ENCODE data around the gene AGMO. TPM values are rescaled to one million over a fixed set of nuclear protein-coding genes. Genes with fewer than 3 reads are reported as not detected.

AGMO gene
- total and polyA plus RNA-seq, 7 donors, result 0.16 to 0.42 (median 0.36) TPM; not detected in 4

DNA sequence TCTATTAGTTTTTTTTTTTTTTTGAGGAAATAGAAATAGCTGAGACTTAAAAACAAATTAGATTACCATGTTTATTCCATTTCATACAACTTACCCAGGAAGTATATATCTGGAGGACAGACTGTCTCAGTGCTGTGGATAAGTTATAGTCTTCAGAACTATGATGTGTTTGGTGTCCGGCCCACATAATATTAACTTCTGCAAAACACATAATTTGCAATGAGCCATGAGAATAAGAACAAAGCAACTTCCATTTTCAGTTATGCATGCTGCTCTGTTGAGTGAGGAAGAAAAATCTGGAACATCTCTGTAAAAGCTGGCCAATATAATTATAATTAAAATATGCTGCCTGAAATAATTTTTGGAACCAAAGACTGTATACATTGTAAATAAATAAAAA is 130.9 kb downstream of the AGMO start:
- intact Hi-C loops (cut with DNase I), result no loop called here
- Histone ChIP-seq H3K4me1 (no peaks in the 10 kb centered on the region), H3K4me3 (no peak overlapping the region), H3K27ac (no peak overlapping the region), H3K36me3 (no peaks in the 10 kb centered on the region), H3K27me3 (no peaks in the 10 kb centered on the region), H3K9me3 (no peaks in the 10 kb centered on the region)
- WGBS, 2 donors, result 86 to 97% methylated on average over 1 of the region's 1 CpG
- TF ChIP-seq POLR2AphosphoS5 (IDR thresholded peaks at IDR 0.05) (no peak), EP300 (IDR thresholded peaks at IDR 0.05) (no peak), POLR2A (IDR thresholded peaks at IDR 0.05) (no peak)
- TF ChIP-seq, protein P1, sequence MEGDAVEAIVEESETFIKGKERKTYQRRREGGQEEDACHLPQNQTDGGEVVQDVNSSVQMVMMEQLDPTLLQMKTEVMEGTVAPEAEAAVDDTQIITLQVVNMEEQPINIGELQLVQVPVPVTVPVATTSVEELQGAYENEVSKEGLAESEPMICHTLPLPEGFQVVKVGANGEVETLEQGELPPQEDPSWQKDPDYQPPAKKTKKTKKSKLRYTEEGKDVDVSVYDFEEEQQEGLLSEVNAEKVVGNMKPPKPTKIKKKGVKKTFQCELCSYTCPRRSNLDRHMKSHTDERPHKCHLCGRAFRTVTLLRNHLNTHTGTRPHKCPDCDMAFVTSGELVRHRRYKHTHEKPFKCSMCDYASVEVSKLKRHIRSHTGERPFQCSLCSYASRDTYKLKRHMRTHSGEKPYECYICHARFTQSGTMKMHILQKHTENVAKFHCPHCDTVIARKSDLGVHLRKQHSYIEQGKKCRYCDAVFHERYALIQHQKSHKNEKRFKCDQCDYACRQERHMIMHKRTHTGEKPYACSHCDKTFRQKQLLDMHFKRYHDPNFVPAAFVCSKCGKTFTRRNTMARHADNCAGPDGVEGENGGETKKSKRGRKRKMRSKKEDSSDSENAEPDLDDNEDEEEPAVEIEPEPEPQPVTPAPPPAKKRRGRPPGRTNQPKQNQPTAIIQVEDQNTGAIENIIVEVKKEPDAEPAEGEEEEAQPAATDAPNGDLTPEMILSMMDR (IDR thresholded peaks at IDR 0.05), result no peak
- DNase-seq, result no peak

DNA sequence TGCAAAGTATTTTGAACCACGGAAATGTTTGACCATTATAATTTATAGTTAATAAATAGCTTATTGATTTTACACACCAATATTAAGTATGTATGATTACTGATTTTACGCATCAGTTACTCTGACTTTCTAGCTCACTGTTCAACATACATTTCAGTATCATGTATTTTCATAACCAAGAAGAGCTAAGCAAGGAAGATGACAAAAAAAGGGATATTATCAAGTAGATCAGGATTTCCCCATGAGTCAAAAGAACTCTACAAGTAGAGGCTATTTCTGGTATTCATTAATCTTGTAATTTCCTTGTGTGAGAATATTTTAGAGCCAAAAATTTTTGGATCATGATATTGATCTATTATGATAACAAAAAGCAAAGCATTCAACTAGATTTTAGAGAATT is 131.6 kb downstream of the AGMO start:
- Histone ChIP-seq H3K27ac (no peak overlapping the region), H3K36me3 (no peaks in the 10 kb centered on the region), H3K4me1 (no peaks in the 10 kb centered on the region), H3K4me3 (no peak overlapping the region), H3K9me3 (no peaks in the 10 kb centered on the region), H3K27me3 (no peaks in the 10 kb centered on the region)
- intact Hi-C loops (cut with DNase I), result no loop called here
- TF ChIP-seq POLR2AphosphoS5 (IDR thresholded peaks at IDR 0.05), result no peak
- no peak for DNase-seq
- 92 to 95% methylated on average over 2 of the region's 2 CpGs for WGBS, 2 donors

DNA sequence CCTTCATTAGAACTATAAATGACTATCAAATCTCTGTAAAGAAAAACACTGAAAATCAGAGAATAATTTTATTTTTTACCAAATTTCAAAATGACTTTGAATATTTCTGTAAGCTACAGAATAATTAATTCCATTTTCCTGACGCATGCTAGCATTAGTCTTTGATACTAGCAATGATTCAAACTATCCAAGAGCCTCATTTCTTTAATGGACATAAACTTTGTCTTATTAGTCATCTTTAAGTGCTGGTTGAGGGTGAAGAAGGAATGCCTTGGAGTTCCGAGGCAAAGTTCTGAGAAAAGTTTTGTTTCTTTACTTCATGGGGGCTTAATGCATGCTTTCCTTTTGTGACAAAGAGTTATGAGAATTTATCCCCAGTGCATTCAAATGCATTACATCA is 137.3 kb downstream of the AGMO start:
- no peak for TF ChIP-seq EP300 (IDR thresholded peaks at IDR 0.05)
- TF ChIP-seq, protein P1 (IDR thresholded peaks at IDR 0.05), result no peak
- no peak for TF ChIP-seq POLR2A (IDR thresholded peaks at IDR 0.05)
- TF ChIP-seq POLR2AphosphoS5 (IDR thresholded peaks at IDR 0.05), result no peak
- Histone ChIP-seq H3K36me3 (no peaks in the 10 kb centered on the region), H3K27ac (no peak overlapping the region), H3K9me3 (no peaks in the 10 kb centered on the region), H3K4me1 (no peaks in the 10 kb centered on the region), H3K4me3 (no peak overlapping the region), H3K27me3 (no peaks in the 10 kb centered on the region)
- 80 to 86% methylated on average over 2 of the region's 2 CpGs for WGBS, 2 donors
- DNase-seq, result no peak
- intact Hi-C loops (cut with DNase I), result no loop called here

DNA sequence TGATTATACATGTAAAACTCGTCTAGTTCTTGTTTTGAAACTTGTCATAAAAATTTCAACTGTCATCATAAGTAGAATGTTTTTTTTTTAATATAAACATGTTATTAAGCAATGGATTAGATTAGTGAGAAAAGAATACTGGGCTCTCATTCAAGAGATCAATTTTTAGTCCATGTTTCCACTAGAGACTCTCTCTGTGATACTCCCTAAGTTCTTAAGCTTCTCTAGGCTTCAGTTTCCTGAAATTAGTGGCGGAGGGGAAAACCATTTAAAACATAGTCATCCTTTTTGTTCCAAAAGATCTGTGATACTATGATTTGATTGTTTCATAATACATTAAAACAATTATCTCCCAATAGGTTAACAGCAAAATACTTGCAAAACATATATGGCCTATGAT is 142.2 kb downstream of the AGMO start:
- intact Hi-C loops (cut with DNase I), result no loop called here

DNA sequence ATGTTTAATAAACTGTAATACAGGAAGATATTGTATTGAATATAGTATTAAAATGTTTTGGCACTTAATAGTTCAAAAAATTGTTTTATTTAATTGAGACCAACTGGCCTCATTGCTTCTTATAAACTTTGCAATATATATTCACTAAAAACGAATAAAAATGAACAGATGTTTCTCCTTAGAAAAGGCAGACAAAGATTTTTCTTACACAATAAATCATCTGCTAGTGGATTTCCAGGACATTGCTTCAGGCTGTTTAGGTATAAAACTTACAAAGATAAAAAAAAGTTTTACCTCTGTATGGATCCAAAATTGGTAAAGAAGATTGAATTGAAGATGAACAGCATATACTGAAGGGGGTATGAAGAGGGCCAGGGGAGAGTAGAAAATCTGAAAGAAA is 143.6 kb downstream of the AGMO start:
- H3K9me3 ChIP-seq, result peaks cover 0 to 2% (median 0%) of the 10 kb centered on the region in 4 donors
- H3K4me3 ChIP-seq, result no peak overlapping the region
- no peaks in the 10 kb centered on the region for H3K4me1 ChIP-seq
- H3K27me3 ChIP-seq, result no peaks in the 10 kb centered on the region
- TF ChIP-seq POLR2A (IDR thresholded peaks at IDR 0.05), result no peak
- TF ChIP-seq, protein P1 (IDR thresholded peaks at IDR 0.05), result no peak
- no peak for TF ChIP-seq EP300 (IDR thresholded peaks at IDR 0.05)
- no peak for TF ChIP-seq POLR2AphosphoS5 (IDR thresholded peaks at IDR 0.05)
- WGBS, 2 donors, result 51 to 76% methylated on average over 1 of the region's 1 CpG
- DNase-seq, result no peak
- intact Hi-C loops (cut with DNase I), result no loop called here
- H3K27ac ChIP-seq, result no peak overlapping the region
- H3K36me3 ChIP-seq, result no peaks in the 10 kb centered on the region

More for the DNA sequence above, 142.2 kb downstream of the AGMO start:
- H3K4me1 ChIP-seq, result no peaks in the 10 kb centered on the region
- WGBS, 2 donors, result 71% methylated on average over 2 of the region's 2 CpGs
- no peak for DNase-seq
- no peaks in the 10 kb centered on the region for H3K27me3 ChIP-seq
- TF ChIP-seq, protein P1 (IDR thresholded peaks at IDR 0.05), result no peak
- TF ChIP-seq POLR2A (IDR thresholded peaks at IDR 0.05), result no peak
- no peak for TF ChIP-seq POLR2AphosphoS5 (IDR thresholded peaks at IDR 0.05)
- TF ChIP-seq EP300 (IDR thresholded peaks at IDR 0.05), result no peak
- no peak overlapping the region for H3K27ac ChIP-seq
- peaks cover 0 to 2% (median 0%) of the 10 kb centered on the region in 4 donors for H3K9me3 ChIP-seq
- H3K36me3 ChIP-seq, result no peaks in the 10 kb centered on the region
- no peak overlapping the region for H3K4me3 ChIP-seq
